ENCODE measurements around the gene SIM1. TPM values are rescaled to one million over a fixed set of nuclear protein-coding genes. Genes with fewer than 3 reads are reported as not detected.

Gene SIM1
- total RNA-seq, 1 experiment from 2014 or later, result not detected

DNA sequence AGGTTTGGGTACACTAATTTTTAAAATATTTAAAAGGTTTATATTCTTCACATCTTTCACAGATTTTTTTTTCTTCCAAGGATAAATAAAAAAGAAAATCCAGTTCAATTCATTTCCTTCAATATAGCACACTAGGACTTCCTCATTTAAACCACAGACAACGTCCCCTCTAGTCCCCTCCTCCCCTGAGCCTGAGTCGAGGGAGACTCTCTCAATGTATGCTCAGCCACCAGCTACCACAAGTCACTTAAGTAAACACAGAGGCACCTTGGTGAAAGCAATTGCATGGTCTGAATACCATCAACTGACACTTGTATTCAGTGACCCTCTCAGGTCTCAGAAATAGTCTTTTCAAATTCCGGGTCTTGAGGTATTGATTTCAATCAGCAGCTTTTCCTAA is 88.6 kb downstream of the SIM1 start:
- POLR2A ChIA-PET, result no interaction called here
- H3K4me1 ChIP-seq (ENCODE audit: control insufficient read depth in 1 of 2, insufficient read depth in 2 of 2, low read length in 2 of 2), result no peaks in the 10 kb centered on the region
- CTCF ChIA-PET, result no interaction called here

More for the DNA sequence above, 88.6 kb downstream of the SIM1 start:
- no peak overlapping the region for H3K9ac ChIP-seq (ENCODE audit: low read length)
- DNase-seq (ENCODE audit: low read depth, low spot score) (no peak), ATAC-seq (no peak)
- H3K79me2 ChIP-seq (ENCODE audit: insufficient read depth, low read length), result no peaks in the 10 kb centered on the region
- TF ChIP-seq SRF (IDR thresholded peaks at IDR 0.05; ENCODE audit: low read depth), result no peak
- TF ChIP-seq CBX3 (IDR thresholded peaks at IDR 0.05; ENCODE audit: low read depth), result no peak
- TF ChIP-seq YY1 (IDR thresholded peaks at IDR 0.05; ENCODE audit: extremely low read depth, insufficient replicate concordance, low read depth, low read length), result no peak
- no peak for TF ChIP-seq CEBPB (IDR thresholded peaks at IDR 0.05; ENCODE audit: low read depth)
- TF ChIP-seq, protein P1, sequence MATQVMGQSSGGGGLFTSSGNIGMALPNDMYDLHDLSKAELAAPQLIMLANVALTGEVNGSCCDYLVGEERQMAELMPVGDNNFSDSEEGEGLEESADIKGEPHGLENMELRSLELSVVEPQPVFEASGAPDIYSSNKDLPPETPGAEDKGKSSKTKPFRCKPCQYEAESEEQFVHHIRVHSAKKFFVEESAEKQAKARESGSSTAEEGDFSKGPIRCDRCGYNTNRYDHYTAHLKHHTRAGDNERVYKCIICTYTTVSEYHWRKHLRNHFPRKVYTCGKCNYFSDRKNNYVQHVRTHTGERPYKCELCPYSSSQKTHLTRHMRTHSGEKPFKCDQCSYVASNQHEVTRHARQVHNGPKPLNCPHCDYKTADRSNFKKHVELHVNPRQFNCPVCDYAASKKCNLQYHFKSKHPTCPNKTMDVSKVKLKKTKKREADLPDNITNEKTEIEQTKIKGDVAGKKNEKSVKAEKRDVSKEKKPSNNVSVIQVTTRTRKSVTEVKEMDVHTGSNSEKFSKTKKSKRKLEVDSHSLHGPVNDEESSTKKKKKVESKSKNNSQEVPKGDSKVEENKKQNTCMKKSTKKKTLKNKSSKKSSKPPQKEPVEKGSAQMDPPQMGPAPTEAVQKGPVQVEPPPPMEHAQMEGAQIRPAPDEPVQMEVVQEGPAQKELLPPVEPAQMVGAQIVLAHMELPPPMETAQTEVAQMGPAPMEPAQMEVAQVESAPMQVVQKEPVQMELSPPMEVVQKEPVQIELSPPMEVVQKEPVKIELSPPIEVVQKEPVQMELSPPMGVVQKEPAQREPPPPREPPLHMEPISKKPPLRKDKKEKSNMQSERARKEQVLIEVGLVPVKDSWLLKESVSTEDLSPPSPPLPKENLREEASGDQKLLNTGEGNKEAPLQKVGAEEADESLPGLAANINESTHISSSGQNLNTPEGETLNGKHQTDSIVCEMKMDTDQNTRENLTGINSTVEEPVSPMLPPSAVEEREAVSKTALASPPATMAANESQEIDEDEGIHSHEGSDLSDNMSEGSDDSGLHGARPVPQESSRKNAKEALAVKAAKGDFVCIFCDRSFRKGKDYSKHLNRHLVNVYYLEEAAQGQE (IDR thresholded peaks at IDR 0.05; ENCODE audit: low read depth), result no peak
- no peak for TF ChIP-seq ELF1 (IDR thresholded peaks at IDR 0.05; ENCODE audit: borderline replicate concordance, low read depth)
- TF ChIP-seq POLR2A (IDR thresholded peaks at IDR 0.05; ENCODE audit: borderline replicate concordance, extremely low read depth, insufficient read depth, insufficient read length), result no peak
- TF ChIP-seq ZNF274 (IDR thresholded peaks at IDR 0.05; ENCODE audit: low read depth, low read length), result no peak
- TF ChIP-seq, protein P2, sequence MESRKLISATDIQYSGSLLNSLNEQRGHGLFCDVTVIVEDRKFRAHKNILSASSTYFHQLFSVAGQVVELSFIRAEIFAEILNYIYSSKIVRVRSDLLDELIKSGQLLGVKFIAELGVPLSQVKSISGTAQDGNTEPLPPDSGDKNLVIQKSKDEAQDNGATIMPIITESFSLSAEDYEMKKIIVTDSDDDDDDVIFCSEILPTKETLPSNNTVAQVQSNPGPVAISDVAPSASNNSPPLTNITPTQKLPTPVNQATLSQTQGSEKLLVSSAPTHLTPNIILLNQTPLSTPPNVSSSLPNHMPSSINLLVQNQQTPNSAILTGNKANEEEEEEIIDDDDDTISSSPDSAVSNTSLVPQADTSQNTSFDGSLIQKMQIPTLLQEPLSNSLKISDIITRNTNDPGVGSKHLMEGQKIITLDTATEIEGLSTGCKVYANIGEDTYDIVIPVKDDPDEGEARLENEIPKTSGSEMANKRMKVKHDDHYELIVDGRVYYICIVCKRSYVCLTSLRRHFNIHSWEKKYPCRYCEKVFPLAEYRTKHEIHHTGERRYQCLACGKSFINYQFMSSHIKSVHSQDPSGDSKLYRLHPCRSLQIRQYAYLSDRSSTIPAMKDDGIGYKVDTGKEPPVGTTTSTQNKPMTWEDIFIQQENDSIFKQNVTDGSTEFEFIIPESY (IDR thresholded peaks at IDR 0.05; ENCODE audit: extremely low read depth, insufficient replicate concordance, low read length), result no peak
- no peak for TF ChIP-seq TCF7L2 (IDR thresholded peaks at IDR 0.05; ENCODE audit: borderline replicate concordance, extremely low read depth, insufficient read depth, insufficient read length)
- no peak for TF ChIP-seq JUND (IDR thresholded peaks at IDR 0.05)
- TF ChIP-seq EZH2 (IDR thresholded peaks at IDR 0.05), result no peak
- TF ChIP-seq, protein P3, sequence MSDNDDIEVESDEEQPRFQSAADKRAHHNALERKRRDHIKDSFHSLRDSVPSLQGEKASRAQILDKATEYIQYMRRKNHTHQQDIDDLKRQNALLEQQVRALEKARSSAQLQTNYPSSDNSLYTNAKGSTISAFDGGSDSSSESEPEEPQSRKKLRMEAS (IDR thresholded peaks at IDR 0.05), result no peak
- no peak for TF ChIP-seq POLR2AphosphoS5 (IDR thresholded peaks at IDR 0.05; ENCODE audit: low read depth, low read length)
- TF ChIP-seq EZH2phosphoT487 (IDR thresholded peaks at IDR 0.05; ENCODE audit: borderline replicate concordance), result no peak
- H3K27ac ChIP-seq (ENCODE audit: low read depth, low read length), result no peak overlapping the region
- intact Hi-C loops (cut with micrococcal nuclease), result no loop called here
- no peaks in the 10 kb centered on the region for H3K9me3 ChIP-seq (ENCODE audit: control insufficient read depth in 1 of 2, insufficient read depth in 1 of 2, low read depth in 1 of 2, low read length in 2 of 2)
- no peaks in the 10 kb centered on the region for H4K20me1 ChIP-seq (ENCODE audit: insufficient read depth)
- H3K4me2 ChIP-seq (ENCODE audit: low read length), result no peak overlapping the region
- no peaks in the 10 kb centered on the region for H3K36me3 ChIP-seq (ENCODE audit: control insufficient read depth in 1 of 2, insufficient read depth in 2 of 2, low read length in 2 of 2)
- H3K27me3 ChIP-seq (ENCODE audit: insufficient read depth, low read length), result no peaks in the 10 kb centered on the region
- RAD21 ChIA-PET (ENCODE audit: low non-redundant PET in 1 of 2, low total read pairs in 2 of 2, uncharacterized antibody in 2 of 2, unreplicated experiment in 2 of 2), result no interaction called here
- H3K4me3 ChIP-seq (replicated peaks in 1 of 2; ENCODE audit: low read depth in 1 of 2, low read length in 2 of 2), result no peak overlapping the region
- no peak overlapping the region for H2AFZ ChIP-seq (ENCODE audit: low read depth, low read length, poor library complexity, severe bottlenecking)
- H3K9me2 ChIP-seq (ENCODE audit: insufficient read depth), result no peaks in the 10 kb centered on the region
- BruUV-seq (replicated peaks), result no TSS peak
